Measurements from ENCODE around the gene TPRN.

TPRN gene

DNA sequence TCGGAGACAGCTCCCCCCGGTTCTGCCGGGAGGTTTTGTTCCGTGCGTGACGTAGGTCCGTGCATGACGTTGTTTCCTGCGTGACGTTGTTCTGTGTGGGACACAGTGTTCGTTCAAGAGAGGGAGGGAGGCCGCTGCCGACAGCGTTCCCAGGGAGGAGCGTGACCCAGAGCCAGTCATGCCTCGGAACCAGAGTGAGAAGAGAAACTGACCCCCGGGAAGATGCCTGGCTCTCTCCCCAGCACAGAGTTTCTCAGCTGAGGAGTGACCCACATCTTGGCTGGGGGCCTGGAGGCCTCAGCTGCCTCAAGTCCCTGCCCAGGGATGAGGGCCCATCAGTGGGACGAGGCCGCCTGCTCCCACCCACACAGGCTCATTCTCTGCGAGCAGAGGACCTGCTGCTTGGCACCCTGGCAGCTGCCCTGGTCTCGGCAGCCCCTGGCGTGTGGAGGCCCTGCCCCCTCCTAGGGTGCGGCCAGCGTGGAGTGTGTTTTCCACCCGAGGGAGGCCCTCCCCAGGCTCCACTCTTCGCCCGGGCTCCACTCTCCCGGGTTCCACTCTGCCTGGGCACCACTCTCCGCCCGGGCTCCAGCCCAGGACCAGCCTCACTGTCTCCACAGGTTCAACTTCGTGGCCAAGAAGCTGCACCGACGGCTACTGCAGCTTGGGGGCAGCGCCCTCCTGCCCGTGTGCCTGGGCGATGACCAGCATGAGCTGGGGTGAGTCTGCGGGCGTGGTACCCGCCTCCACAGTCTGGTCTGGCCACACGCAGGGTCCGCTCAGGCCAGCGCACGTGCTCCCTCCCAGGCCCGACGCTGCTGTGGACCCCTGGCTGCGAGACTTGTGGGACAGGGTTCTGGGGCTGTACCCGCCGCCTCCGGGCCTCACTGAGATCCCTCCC is 12.9 kb upstream of the TPRN start:
- TF ChIP-seq REST (IDR thresholded peaks at IDR 0.05; ENCODE audit: insufficient read depth in 1 of 2, low read depth in 2 of 2, low read length in 2 of 2), result no peak
- TF ChIP-seq POLR2AphosphoS5 (IDR thresholded peaks at IDR 0.05; ENCODE audit: low read depth, low read length), result no peak
- no peak for TF ChIP-seq SIN3A (IDR thresholded peaks at IDR 0.05; ENCODE audit: borderline replicate concordance, insufficient read depth, low read length)
- no peak for TF ChIP-seq FOXP2 (optimal IDR thresholded peaks at IDR 0.05; ENCODE audit: borderline replicate concordance, extremely low read depth, extremely low read length, insufficient read depth)
- no peak for TF ChIP-seq TAF1 (IDR thresholded peaks at IDR 0.05; ENCODE audit: borderline replicate concordance, insufficient read depth, low read length)

- no peak for TF ChIP-seq SIN3A (IDR thresholded peaks at IDR 0.05; ENCODE audit: borderline replicate concordance, insufficient read depth, low read length)
- TF ChIP-seq FOXP2 (optimal IDR thresholded peaks at IDR 0.05; ENCODE audit: borderline replicate concordance, extremely low read depth, extremely low read length, insufficient read depth), result no peak
- TF ChIP-seq REST (IDR thresholded peaks at IDR 0.05; ENCODE audit: insufficient read depth in 1 of 2, low read depth in 2 of 2, low read length in 2 of 2), result no peak
- no peak for TF ChIP-seq TAF1 (IDR thresholded peaks at IDR 0.05; ENCODE audit: borderline replicate concordance, insufficient read depth, low read length)
- TF ChIP-seq POLR2AphosphoS5 (IDR thresholded peaks at IDR 0.05; ENCODE audit: low read depth, low read length), result no peak
Measured at GRCh38 chr9:137212520-137212919, 12.0 kb upstream of the TPRN start.

GRCh38 chr9:137211532-137211931 is 11.0 kb upstream of the TPRN start:
- TF ChIP-seq TAF1 (IDR thresholded peaks at IDR 0.05; ENCODE audit: borderline replicate concordance, insufficient read depth, low read length) (no peak), SIN3A (IDR thresholded peaks at IDR 0.05; ENCODE audit: borderline replicate concordance, insufficient read depth, low read length) (no peak), FOXP2 (optimal IDR thresholded peaks at IDR 0.05; ENCODE audit: borderline replicate concordance, extremely low read depth, extremely low read length, insufficient read depth) (no peak), REST (IDR thresholded peaks at IDR 0.05; ENCODE audit: insufficient read depth in 1 of 2, low read depth in 2 of 2, low read length in 2 of 2) (no peak), POLR2AphosphoS5 (IDR thresholded peaks at IDR 0.05; ENCODE audit: low read depth, low read length) (no peak)

DNA sequence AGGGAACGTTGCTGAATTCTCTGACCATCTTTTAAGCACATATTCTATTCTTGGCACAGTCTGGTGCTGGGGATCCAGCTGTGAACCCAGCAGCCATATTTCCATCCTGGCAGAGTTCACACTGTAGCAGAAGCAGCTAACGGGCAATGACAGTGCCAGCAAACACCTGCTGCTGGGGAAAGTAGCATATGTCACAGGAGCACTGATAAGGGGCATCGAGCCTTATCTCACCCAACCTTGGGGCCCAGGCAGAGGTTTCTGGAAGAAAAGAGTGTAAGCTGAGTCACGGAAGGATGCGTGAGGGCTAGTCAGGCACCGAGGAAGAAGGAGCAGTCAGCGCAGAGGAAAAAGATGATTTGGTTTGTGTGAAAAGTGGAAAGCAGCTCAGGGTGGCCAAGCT is 6.1 kb upstream of the TPRN start:
- TF ChIP-seq SIN3A (IDR thresholded peaks at IDR 0.05; ENCODE audit: borderline replicate concordance, insufficient read depth, low read length), result no peak
- no peak for TF ChIP-seq REST (IDR thresholded peaks at IDR 0.05; ENCODE audit: insufficient read depth in 1 of 2, low read depth in 2 of 2, low read length in 2 of 2)
- no peak for TF ChIP-seq TAF1 (IDR thresholded peaks at IDR 0.05; ENCODE audit: borderline replicate concordance, insufficient read depth, low read length)
- TF ChIP-seq POLR2AphosphoS5 (IDR thresholded peaks at IDR 0.05; ENCODE audit: low read depth, low read length), result no peak
- TF ChIP-seq FOXP2 (optimal IDR thresholded peaks at IDR 0.05; ENCODE audit: borderline replicate concordance, extremely low read depth, extremely low read length, insufficient read depth), result no peak
